HG03342 (cell line): ENCODE data around the gene P2RX7.

ENCODE experiments used
- ATAC-seq: cut with Tn5 transposase; IDR thresholded peaks from one replicate; pipeline ENCODE4 v1.9.1; 2021; ENCODE audit warnings: mild to moderate bottlenecking, moderate library complexity; ENCODE audit not compliant: unreplicated experiment

Gene P2RX7

GRCh38 chr12:121110211-121110940 is 22.3 kb upstream of the P2RX7 start:
- ATAC-seq = peak; percentile 71

GRCh38 chr12:121111684-121112083 is 21.0 kb upstream of the P2RX7 start:
- ATAC-seq = no peak

DNA sequence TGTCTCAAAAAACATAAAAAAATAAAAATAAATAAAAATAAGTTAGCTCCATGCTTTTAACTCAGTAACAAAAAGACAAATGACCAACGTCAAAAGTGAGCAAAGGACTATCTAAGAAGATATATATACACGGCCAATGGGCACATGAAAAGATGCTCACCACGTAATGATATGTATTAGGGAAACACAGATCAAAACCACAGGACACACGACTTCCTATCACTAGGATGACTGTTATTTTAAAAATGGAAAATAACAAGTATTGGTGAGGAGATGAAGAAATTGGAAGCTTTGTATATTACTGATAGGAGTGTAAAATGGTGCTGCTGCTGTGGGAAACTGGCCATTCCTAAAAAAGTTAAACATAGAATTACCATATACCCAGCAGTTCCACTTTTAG is 20.2 kb upstream of the P2RX7 start:
- no peak for ATAC-seq

GRCh38 chr12:121113057-121113456 is 19.6 kb upstream of the P2RX7 start:
- no peak for ATAC-seq

DNA sequence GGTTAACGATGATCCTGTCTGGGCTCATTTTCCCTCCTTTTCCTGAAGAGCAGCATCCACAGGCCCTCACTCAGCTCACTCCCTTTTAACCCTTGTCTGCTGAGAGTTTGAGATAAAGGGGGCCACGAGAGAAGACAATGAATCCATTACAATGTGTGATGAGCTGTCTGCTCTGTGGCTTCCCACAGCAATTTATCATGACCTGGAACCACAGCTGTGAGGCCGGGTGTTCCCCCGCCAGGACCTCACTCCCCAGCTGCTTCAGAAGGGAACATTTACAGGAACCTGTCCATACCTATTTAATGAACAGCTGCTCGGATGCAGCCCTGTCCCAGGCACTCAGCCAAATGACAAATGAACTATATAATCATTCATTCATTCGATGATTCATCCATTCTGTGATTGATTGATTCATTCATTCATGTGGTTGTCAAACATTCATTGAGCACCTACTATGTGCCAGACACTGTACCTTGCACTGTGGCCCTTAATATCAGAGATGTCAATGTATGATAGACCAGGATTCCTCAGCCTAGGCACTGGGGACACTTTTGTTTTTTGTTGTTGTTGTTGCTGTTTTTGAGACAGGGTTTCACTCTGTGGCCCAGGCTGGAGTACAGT is 18.5 kb upstream of the P2RX7 start:
- ATAC-seq = no peak

DNA sequence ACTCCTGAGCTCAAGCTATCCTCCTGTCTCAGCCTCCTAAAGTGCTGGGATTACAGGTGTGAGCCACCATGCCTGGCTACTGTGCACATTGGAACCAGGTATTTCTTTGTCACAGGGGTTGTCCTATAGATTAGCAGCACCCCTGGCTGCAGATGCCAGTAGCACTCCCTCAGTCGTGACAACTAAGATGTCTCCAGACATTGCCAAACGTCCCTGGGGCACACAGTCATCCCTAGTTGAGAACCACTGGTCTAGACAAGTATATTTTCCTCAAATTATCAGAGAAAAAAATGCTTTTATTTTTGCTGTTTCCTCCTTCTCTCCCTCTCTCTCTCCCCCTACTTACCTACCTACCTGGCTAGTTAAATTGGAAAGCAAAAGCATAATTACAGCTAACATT is 17.9 kb upstream of the P2RX7 start:
- ATAC-seq = no peak

DNA sequence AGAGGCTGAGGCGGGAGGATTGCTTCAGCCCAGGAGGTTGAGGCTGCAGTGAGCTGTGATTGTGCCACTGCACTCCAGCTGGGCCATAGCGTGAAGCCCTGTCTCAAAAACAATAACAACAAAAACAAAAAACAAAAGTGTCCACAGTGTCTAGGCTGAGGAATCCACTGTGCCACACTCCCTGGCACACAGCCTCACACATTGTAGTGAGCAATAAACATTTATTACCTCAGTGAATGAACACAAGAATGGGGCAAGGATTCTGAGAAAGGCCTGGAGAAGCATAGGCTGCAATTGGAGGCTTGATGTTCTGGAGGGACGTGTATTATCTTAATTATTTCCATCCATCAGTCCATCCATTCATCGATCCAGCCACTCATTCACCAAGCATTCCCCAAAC is 17.1 kb upstream of the P2RX7 start:
- no peak for ATAC-seq

DNA sequence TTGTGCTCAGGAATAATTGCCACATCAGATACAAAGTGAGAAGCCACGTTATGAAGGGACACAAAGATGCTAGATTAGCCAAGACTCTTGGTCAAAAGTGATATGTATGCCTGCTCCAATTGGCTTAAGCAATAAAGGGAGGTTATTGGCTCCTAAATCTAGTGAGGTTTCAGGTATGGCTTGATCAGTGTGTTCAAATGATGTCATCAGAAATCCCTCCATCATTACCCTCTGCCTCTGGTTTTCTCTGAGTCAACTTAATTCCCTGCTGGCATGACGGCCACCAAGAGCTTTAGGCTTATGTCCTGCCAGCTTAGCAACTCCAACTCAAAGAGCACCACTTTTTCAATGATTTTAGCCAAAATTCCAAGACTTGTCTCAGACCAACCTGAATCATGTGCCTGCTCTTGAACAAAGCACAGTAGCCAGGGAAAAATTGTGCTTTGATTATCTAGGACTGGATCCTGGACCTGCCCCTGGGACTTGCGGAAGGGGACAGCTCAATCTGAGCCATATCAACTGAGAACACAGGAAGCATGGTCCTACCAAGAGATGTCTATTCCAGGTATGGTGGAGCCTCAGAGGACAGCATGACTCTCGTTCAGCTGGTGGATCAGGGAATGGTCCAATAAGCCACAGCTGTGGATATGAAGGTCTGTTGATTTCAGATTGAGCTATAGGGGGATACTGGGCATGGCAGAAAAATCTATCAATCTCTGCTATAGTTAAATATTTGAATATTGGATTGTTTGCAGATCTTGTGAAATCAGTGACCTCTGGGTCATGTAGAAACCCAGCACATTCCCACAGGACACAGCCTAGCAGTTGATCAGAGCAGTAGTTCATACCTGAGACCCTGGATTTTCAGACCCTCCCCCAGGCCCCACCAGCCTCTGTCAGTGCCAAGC is 16.1 kb upstream of the P2RX7 start:
- no peak for ATAC-seq

DNA sequence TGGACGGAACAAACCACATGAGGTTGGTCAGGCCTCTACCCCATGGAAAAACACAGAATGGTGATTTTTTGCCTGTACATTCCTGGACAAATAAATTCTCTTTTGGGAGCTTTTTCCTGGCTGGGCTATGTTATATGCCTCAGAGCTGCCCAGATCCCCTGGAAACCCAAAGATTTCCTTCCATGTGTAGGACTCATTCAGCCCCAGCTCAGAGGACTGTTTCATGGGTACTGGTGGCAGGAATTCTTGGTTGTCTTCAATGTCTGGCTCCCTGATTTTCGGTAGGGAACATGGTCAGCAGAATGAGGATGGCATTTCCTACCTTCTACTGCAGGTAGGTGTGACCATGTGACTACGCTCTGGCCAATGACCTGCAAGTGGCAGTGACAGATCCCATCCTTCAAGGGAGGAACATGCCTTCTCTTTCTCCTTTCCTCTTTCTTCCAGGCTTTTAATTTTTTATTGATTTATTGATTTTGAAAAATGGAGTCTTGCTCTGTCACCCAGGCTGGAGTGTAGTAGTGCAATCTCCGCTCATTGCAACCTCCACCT is 15.4 kb upstream of the P2RX7 start:
- no peak for ATAC-seq

GRCh38 chr12:121120323-121120722 is 12.4 kb upstream of the P2RX7 start:
- no peak for ATAC-seq

GRCh38 chr12:121120989-121121755 is 11.5 kb upstream of the P2RX7 start:
- ATAC-seq = no peak

DNA sequence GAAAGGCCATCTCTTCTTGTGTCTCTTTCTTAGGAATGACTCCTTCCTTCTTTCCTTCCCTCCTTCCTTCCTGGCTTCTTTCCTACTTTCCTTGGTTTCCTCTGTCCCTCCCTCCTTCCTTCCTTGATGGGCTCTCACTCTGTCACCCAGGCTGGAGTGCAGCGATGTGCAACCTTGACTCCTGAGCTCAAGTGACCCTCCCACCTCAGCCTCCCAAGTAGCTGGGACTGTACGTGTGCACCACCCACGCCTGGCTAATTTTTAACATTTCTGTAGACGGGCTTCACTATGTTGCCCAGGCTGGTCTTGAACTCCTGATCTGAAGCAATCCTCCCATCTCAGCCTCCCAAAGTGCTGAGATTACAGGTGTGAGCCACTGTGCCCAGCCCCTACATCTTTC is 10.9 kb upstream of the P2RX7 start:
- no peak for ATAC-seq

- no peak for ATAC-seq
Measured at GRCh38 chr12:121123488-121123887, 9.2 kb upstream of the P2RX7 start.

DNA sequence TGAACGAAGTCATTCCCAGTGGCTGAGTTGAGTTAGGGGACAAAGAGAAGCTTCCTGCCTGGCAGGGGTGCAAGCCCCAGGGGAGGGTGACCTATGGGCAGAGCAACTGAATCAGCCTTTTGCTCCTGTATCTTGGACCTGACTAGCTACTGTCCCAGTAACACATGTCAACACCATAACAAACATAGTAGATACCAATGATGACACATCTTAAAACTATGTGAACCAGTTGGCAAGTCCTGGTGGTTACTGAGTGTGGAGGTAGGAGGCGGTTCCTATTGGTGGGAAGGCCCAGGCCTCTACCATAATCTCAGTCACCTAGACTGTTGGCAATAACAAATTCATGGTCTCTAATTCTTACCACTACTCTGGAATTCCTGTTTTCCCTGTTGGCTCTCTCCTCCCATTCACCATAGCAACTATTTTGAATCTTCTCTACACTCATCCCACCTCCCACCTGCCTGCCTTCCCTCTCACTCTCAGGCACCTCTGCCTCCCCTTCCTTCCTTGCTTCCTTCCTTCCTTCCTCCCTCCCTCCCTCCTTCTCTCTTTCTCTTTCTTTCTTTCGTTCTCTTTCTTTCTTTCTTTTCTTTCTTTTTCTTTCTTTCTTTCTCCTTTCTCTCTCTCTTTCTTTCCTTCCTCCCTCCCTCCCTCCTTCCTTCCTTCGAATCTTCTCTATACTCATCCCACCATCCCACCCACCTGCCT is 8.1 kb upstream of the P2RX7 start:
- no peak for ATAC-seq

DNA sequence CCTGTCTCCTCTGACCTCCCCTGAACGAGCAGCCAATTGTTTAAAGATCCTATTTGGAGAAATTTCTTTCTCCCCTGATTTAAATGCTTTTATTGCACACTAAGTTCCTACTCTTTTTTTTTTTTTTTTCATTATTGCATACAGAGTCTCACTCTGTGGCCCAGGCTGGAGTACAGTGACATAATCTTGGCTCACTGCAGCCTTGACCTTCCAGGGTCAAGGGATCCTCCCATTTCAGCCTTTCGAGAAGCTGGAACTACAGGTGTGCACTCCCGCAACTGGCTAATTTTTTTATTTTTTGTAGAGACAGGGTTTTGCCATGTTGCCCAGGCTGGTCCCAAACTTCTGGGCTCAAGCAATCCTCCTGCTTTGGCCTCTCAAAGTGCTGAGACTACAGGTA is 5.2 kb upstream of the P2RX7 start:
- ATAC-seq = no peak

- ATAC-seq = peak; percentile 78
Measured at GRCh38 chr12:121128908-121129810, 3.5 kb upstream of the P2RX7 start.

DNA sequence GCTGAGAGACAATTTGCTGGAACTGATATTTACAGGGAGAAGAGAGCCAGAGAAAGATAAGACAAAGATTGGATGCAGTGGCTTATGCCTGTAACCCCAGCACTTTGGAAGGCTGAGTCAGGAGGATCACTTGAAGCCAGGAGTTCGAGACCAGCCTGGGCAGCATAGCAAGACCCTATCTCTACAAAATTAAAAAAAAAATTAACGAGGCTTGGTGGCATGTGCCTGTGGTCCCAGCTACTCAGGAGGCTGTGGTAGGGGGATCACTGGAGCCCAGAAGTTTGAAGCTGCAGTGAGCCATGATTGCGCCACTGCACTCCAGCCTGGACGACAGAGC is 2.9 kb upstream of the P2RX7 start:
- no peak for ATAC-seq

DNA sequence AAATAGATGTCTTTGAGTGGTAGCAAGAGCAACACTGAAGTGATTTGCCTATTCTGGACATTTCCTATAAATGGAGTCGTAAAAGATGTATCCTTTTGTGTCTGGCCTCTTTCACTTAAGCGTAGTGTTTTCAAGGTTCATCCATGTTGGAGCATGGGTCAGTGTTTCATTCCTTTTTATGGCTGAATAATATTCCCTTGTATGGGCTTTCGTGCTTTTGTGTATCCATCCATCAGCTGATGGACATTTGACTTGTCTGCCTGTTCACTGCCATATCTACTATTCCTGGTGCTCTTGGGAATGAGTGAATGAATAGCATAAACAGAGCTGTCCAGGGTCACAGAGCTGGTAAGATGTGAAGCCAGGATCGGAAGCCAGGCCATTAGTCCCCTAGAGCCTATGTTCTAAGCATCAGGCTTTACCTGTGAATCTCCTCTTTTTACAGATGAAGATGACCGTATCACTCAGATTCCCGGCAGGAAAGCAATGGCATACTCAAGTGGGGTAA is 1.8 kb upstream of the P2RX7 start:
- ATAC-seq = no peak

DNA sequence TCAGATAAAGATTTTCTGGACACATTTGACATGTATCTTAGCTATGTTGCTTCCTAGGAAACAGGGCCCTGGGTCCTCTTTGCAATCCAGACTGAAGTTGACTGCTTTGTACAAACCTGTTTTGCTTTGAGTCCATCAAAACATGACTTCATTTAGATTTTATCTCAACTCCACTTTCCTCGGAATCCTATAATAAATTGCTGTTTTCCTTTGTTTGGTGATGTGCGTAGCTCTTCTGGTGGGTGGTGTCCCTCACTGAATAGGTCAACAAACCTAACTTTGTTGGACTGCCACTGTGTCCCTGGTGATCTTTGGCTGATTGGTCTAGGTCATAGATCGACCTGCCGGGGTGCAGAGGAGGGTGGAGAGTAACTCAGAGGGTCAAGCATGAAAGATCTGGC is 735 bp upstream of the P2RX7 start:
- ATAC-seq = no peak
